Psoas muscle (tissue), 8 donors: ENCODE measurements around the gene GPAM. TPM values are rescaled to one million over a fixed set of nuclear protein-coding genes. Genes with fewer than 3 reads are reported as not detected.

Experiments used
- ATAC-seq, 4 donors: fragments of 200-7000 bp; cut with Tn5 transposase; one replicate each; pipeline ENCODE4 v1.9.1; 2020; ENCODE audit warnings: moderate library complexity in 3 of 4, mild to moderate bottlenecking in 2 of 4
- DNase-seq, 2 donors: peaks; one replicate each; pipeline ENCODE4 v3.0.0-alpha.2; 2020
- H3K27ac ChIP-seq: fragments of 200-600 bp; one replicate; pipeline ENCODE4 v1.8.0; 2022
- H3K27me3 ChIP-seq, 3 donors: fragments of 200-600 bp in 1 of 3; one replicate each; pipeline versions ENCODE4 v1.6.1 to v1.8.0; 2013 to 2022; ENCODE audit warnings: low read length in 2 of 3, mild to moderate bottlenecking in 2 of 3, moderate library complexity in 1 of 3; ENCODE audit not compliant: insufficient read depth in 3 of 3
- H3K36me3 ChIP-seq, 2 donors: fragments of 200-600 bp in 1 of 2; one replicate each; pipeline versions ENCODE4 v1.6.1 to v1.8.0; 2013 to 2022; ENCODE audit warnings: low read depth in 1 of 2, mild to moderate bottlenecking in 1 of 2, moderate library complexity in 1 of 2; ENCODE audit not compliant: insufficient read depth in 1 of 2
- H3K4me1 ChIP-seq: fragments of 200-600 bp; one replicate; pipeline ENCODE4 v1.8.0; 2022
- H3K4me3 ChIP-seq: fragments of 200-600 bp; one replicate; pipeline ENCODE4 v1.8.0; 2022; ENCODE audit warnings: mild to moderate bottlenecking
- H3K9me3 ChIP-seq: fragments of 200-600 bp; one replicate; pipeline ENCODE4 v1.8.0; 2022
- WGBS, 3 donors: extraction: QIAGEN DNeasy Blood & Tissue Kit; methylation state at CpG; one replicate each; pipeline versions ENCODE4 v1.1.6 to v1.1.7; 2013; 5-methylcytosine and 5-hydroxymethylcytosine counted together
- intact Hi-C, 2 donors: fragments of 100-400 bp; cut with DNase I; formaldehyde crosslinking; loops; one replicate each; pipeline versions ENCODE4 v1.11.0 to v1.14.2; 2022
- polyA plus RNA-seq, 3 donors: library from polyadenylated mRNA; stranded (reverse); fragments of 200-250 nt; gene quantifications; one replicate each; pipeline ENCODE4 v1.2.3, GENCODE V29; 2013
- total RNA-seq, 4 donors: library from RNA; stranded (reverse); fragmentation: NEBNext Ultra II Directional in 2 of 4; extraction: Animal tissue kit (Norgen Biotek cat#: 25700) in 2 of 4; gene quantifications; one replicate each; pipeline versions ENCODE4 v1.2.1 to v1.2.4, GENCODE V29; 2021 to 2023
- TF ChIP-seq, protein P1 (sequence below): fragments of 200-600 bp; IDR thresholded peaks from one replicate; pipeline ENCODE4 v1.8.0; 2022; ENCODE audit warnings: antibody characterized with exemption
- donor health status: healthy with polysubstance abuse.
- donor health status: DM: no; HTN: no; CAD: no; lungs with moderate emphysema.
- donor health status: Bipolar disorder and iron deficiency.
- donor health status: healthy.
- donor health status: DM: yes; HTN: yes; CAD: no.
- donor health status: DM: no; HTN: no; CAD: no.
- donor health status: DM: no; HTN: no; CAD: no.
- donor health status: DM: yes; HTN: yes; CAD: no.

The GPAM gene
- total and polyA plus RNA-seq, 7 donors = 3.2 to 20.1 (median 11.9) TPM

DNA sequence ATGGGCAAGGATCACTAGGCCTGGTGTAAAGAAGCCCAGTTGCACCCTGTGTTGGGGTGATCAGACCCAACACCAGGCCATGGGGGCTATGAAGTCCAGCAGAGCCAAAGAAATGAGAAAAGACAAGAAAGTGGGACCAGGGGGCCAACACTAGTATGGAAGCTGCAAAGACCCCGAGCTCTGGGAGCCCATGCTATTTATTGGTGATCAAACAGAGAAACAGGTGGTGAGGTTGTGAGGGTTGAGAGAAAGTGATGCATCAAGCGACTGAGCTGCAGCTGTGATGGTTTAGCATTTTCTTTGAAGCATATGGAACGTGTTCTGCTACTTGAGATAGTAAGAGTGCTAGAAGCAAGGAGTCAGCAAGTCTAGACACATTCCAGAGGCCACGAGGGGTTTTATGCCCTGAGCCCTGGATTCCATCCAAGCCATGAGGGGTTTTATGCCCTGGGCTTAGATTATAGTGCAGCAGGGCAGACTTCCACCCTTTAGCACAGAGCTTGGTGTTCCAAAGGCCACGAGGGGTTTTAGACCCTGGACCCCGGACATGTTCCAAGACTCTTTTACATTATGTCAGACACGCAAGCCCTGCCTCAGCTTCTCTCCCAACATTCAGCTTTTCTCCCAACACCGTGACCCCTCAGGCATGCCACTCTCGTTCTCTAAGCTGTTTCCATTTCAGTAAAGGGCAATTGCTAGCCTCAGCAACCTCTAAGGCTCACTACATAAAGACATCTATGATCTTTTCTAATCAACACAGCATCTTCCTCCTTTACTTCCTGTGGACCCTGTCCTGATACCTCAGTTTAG lies 43.1 kb upstream of the GPAM start:
- 74 to 80% (median 75%) methylated on average over 9 of the region's 9 CpGs for WGBS, 3 donors
- TF ChIP-seq, protein P1, sequence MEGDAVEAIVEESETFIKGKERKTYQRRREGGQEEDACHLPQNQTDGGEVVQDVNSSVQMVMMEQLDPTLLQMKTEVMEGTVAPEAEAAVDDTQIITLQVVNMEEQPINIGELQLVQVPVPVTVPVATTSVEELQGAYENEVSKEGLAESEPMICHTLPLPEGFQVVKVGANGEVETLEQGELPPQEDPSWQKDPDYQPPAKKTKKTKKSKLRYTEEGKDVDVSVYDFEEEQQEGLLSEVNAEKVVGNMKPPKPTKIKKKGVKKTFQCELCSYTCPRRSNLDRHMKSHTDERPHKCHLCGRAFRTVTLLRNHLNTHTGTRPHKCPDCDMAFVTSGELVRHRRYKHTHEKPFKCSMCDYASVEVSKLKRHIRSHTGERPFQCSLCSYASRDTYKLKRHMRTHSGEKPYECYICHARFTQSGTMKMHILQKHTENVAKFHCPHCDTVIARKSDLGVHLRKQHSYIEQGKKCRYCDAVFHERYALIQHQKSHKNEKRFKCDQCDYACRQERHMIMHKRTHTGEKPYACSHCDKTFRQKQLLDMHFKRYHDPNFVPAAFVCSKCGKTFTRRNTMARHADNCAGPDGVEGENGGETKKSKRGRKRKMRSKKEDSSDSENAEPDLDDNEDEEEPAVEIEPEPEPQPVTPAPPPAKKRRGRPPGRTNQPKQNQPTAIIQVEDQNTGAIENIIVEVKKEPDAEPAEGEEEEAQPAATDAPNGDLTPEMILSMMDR = no peak
- Histone ChIP-seq H3K36me3 (no peaks in the 10 kb centered on the region), H3K4me3 (no peak overlapping the region), H3K27me3 (peaks cover 0 to 2% (median 0%) of the 10 kb centered on the region in 3 donors), H3K4me1 (peaks cover 3% of the 10 kb centered on the region), H3K9me3 (no peaks in the 10 kb centered on the region), H3K27ac (no peak overlapping the region)
- intact Hi-C loops = no loop called here
- DNase-seq (no peak), ATAC-seq (no peak)

DNA sequence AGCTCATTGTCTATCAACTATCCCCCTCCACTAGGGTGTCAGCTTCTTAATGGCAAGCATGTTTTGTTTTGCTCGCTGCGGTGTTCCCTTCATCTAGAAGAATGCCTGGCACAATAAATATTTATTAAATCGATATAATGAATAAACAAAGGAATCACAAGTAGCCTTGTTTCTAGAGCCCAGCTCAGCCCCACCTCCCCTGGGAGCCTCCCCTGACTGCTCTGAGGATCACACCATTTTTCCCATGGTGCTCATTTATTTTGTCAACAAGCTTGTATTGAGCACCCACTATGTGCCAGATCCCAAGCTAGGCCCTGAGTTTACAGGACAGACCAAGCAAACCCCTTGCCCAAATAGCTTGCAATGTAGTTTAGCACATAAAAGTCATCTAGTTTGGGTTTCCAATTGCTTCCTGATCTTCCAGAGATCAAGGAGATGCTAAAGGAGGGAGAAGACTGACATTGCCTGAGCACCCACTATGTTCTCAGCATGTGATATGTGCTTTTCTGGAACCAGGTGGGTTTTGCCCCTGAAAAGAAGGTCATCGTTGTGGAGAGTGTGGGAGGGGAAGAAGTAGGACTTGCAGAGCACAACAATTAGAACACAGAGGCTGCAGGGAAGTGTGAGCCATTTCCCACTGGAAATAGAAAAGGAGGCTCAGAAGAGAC lies 42.3 kb upstream of the GPAM start:
- no peaks in the 10 kb centered on the region for H3K4me1 ChIP-seq
- peaks cover 0 to 2% (median 0%) of the 10 kb centered on the region in 3 donors for H3K27me3 ChIP-seq
- no peak overlapping the region for H3K4me3 ChIP-seq
- no peaks in the 10 kb centered on the region for H3K9me3 ChIP-seq
- no peaks in the 10 kb centered on the region for H3K36me3 ChIP-seq
- DNase-seq (no peak), ATAC-seq (no peak)
- TF ChIP-seq, protein P1 = no peak
- intact Hi-C loops = no loop called here
- 86 to 94% (median 90%) methylated on average over 4 of the region's 4 CpGs for WGBS, 3 donors
- no peak overlapping the region for H3K27ac ChIP-seq

DNA sequence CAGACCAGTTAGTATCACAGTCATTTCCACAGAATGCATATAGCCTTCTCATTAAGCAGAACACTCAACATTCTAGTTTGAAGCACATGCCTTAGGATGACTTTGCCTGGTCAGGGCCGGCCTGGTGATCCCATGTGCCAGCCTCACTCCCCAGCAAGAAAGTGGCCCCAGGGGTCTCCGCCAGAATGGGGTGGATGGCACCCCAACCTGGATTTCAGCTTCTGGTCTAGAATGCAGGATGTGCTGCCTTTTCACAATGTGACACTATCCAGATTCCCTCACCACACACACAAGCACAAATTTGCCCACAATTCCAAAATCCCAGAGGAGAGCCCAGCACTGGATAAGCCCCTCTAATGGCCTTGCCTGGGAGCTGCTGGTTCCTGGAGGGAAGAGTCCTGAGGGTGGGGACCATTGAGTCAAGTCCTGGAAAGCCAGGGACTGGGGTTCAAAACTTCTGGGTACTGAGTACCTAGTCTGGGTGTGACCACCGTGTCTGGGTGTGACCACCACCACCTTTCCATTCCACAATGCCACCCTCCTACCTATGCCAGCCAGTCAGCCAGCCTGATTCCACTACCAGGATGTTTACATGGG lies 41.5 kb upstream of the GPAM start:
- H3K4me3 ChIP-seq = no peak overlapping the region
- WGBS, 3 donors = 91 to 98% (median 94%) methylated on average over 3 of the region's 3 CpGs
- intact Hi-C loops = no loop called here

DNA sequence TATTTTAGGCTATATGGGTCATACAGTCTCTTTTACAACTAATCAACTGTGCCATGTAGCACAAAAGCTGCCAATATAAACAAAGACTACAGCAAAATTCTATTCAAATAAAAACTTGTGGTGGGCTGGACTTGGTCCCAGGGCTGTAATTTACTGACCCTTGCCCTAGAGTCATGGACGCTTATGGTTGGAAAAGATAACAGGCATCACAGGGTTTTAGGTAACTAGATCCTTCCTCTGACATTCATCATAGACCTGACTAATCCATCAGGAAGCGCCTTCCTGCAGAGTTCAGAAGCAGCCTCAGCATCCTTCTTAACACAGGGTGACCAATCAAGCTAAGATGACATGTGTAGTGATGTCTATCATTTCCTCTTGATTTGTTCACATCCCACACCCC lies 40.2 kb upstream of the GPAM start:
- TF ChIP-seq, protein P1 = no peak
- intact Hi-C loops = no loop called here
- DNase-seq (no peak), ATAC-seq (no peak)
- H3K27me3 ChIP-seq = peaks cover 0 to 2% (median 0%) of the 10 kb centered on the region in 3 donors
- H3K27ac ChIP-seq = no peak overlapping the region
- no peaks in the 10 kb centered on the region for H3K36me3 ChIP-seq
- H3K4me3 ChIP-seq = no peak overlapping the region
- H3K4me1 ChIP-seq = no peaks in the 10 kb centered on the region
- H3K9me3 ChIP-seq = no peaks in the 10 kb centered on the region
- 18 to 55% (median 49%) methylated on average over 2 of the region's 2 CpGs for WGBS, 3 donors

More for the DNA sequence above, 41.5 kb upstream of the GPAM start:
- H3K9me3 ChIP-seq = no peaks in the 10 kb centered on the region
- no peak for DNase-seq
- TF ChIP-seq, protein P1 = no peak
- no peak overlapping the region for H3K27ac ChIP-seq
- H3K36me3 ChIP-seq = no peaks in the 10 kb centered on the region
- no peak for ATAC-seq
- H3K4me1 ChIP-seq = no peaks in the 10 kb centered on the region
- H3K27me3 ChIP-seq = peaks cover 0 to 2% (median 0%) of the 10 kb centered on the region in 3 donors
